K562 (cell line): ENCODE data around the gene OLIG2. TPM values are rescaled to one million over a fixed set of nuclear protein-coding genes. Genes with fewer than 3 reads are reported as not detected.

Experiments
- polyA plus RNA-seq, 8 experiments: library from polyadenylated mRNA; depleted of rRNA in 4 of 8; stranded (reverse) in 5 of 8; unstranded in 3 of 8; fragments of >200 nt; fragmentation: Nextera tagmentation in 2 of 8; fragmentation: Illumina TruSeq in 1 of 8; extraction: Ambion mirVana in 2 of 8; extraction: Trizol in 1 of 8; gene quantifications; 2 replicates each; pipeline versions ENCODE4 v1.2.1 to v1.2.3, GENCODE V29; 2011 to 2014; ENCODE audit warnings: inconsistent platforms in 1 of 8, missing spikeins in 1 of 8
- total RNA-seq, 7 experiments: library from RNA; depleted of rRNA in 6 of 7; stranded (reverse); fragments of >200 nt in 6 of 7; fragmentation: Illumina TruSeq in 2 of 7; extraction: Trizol in 2 of 7; gene quantifications; 2 replicates each; pipeline versions ENCODE4 v1.2.1 to v1.2.3, GENCODE V29; 2011 to 2021; ENCODE audit warnings: low replicate concordance in 1 of 7
- TF ChIP-seq, protein P1 (sequence below), 2 experiments: fragments of 450-650 bp; formaldehyde crosslinking in 1 of 2; IDR thresholded peaks; 2 replicates each; pipeline versions ENCODE4 v1.4.0 to v1.6.1; 2014 to 2020; ENCODE audit warnings: mild to moderate bottlenecking in 2 of 2, borderline replicate concordance in 1 of 2, low read depth in 1 of 2

Gene OLIG2
- total and polyA plus RNA-seq, 9 of the 15 experiments (the other 6 are each of a cell fraction or from before 2014, with no cell fraction given) = not detected

DNA sequence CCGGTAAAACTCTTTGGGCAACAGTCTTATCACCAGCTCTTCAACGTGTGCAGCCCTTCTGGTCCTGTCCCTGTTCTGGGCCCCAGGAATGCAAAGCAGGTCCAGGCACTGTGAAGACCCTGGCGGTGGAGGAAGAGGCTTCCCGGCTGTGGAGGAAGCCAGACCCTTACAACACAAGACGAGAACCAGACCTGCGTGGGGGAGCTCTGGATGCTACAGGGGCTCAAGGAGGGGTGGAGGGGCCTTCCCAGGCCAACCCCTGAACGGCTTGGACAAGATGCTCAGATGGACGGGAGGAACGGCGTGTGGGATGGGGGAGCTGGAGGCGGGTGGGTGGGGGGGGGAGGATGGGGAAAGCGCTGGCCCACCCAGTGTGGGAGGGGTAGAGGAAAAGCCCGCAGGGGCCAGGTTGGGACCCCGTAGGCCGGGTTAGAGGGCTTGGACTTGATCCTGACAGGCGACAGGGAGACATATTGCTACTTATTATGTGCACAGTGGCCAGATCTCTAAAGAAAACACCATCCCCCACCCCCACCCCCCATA is 5.1 kb upstream of the OLIG2 start (continued):
- TF ChIP-seq, protein P1, sequence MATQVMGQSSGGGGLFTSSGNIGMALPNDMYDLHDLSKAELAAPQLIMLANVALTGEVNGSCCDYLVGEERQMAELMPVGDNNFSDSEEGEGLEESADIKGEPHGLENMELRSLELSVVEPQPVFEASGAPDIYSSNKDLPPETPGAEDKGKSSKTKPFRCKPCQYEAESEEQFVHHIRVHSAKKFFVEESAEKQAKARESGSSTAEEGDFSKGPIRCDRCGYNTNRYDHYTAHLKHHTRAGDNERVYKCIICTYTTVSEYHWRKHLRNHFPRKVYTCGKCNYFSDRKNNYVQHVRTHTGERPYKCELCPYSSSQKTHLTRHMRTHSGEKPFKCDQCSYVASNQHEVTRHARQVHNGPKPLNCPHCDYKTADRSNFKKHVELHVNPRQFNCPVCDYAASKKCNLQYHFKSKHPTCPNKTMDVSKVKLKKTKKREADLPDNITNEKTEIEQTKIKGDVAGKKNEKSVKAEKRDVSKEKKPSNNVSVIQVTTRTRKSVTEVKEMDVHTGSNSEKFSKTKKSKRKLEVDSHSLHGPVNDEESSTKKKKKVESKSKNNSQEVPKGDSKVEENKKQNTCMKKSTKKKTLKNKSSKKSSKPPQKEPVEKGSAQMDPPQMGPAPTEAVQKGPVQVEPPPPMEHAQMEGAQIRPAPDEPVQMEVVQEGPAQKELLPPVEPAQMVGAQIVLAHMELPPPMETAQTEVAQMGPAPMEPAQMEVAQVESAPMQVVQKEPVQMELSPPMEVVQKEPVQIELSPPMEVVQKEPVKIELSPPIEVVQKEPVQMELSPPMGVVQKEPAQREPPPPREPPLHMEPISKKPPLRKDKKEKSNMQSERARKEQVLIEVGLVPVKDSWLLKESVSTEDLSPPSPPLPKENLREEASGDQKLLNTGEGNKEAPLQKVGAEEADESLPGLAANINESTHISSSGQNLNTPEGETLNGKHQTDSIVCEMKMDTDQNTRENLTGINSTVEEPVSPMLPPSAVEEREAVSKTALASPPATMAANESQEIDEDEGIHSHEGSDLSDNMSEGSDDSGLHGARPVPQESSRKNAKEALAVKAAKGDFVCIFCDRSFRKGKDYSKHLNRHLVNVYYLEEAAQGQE (IDR thresholded peaks at IDR 0.05; ENCODE audit: borderline replicate concordance) = no peak
- TF ChIP-seq, protein P1 (CRISPR knock-in tag; IDR thresholded peaks at IDR 0.05; ENCODE audit: low read depth) = no peak
